Activated CD4-positive, alpha-beta T cell treated with anti-CD3 and anti-CD28 coated beads, Interleukin-10, Interleukin-2, amounts not matched to agents 100 ng/mL and 50 ng/mL, durations not matched to agents 16 hours and 8 hours (primary cell): ENCODE results near the gene HMG20A.

Source experiments
- DNase-seq: peaks from one replicate; pipeline ENCODE4 v3.0.0-alpha.2; 2020

Gene HMG20A

DNA sequence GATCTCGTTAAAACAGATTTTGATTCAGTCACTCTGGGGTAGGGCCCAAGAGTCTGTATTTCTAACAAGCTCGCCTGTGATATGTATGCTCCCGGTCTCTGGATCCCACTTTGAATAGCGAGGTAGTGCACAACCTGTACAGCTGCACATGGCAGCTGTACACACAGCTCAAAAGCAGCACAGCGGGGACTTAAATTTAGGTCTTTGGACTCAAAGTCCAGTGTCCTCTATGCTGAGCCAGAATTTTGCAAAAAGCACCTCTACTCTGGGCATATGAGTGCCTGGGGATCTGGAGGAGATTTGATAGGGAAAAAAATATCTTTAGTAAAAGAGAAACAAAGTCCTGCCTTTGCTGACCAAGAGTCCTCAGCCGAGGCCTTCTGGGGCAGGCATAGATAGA, 83.1 kb downstream of the HMG20A start:
- no peak for DNase-seq

DNA sequence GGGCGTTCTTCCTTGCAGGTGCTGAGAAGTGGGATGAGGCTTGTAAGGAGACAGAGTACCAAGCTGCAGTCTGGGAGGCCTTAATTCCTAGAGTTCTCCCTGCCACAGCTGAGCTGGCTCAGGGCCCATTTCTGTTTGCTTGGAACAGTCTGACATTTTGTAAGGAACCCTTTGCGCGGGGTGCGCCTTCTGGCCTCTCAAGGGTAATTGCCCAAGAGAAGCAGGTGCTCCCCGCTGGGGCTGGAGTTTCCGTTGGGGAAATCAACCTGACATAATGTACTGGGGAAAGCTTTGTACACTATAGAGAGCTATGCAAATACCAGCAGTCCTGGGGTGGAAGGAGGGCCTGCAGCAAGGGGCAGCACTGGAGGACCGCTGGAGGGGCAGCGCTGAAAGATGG, 83.6 kb downstream of the HMG20A start:
- no peak for DNase-seq

DNA sequence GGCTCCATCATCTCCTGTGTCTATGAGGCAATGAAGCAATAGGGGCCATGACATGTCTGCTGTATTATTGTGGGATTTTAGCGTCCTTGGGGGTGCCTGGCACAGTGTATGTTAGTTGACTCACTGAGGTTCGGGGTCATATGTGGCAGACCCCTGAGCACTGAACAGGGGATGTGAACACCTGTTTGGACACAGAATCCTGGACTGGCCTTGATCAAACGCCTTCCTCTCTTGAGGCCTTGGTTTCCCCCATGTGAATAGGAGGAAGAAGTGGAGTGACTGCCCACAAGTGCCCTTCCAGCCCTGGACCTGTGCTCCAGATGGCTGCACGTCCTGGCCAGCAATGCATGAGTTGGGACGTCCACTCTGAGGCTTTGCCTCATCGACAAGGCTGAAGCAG, 84.2 kb downstream of the HMG20A start:
- no peak for DNase-seq

DNA sequence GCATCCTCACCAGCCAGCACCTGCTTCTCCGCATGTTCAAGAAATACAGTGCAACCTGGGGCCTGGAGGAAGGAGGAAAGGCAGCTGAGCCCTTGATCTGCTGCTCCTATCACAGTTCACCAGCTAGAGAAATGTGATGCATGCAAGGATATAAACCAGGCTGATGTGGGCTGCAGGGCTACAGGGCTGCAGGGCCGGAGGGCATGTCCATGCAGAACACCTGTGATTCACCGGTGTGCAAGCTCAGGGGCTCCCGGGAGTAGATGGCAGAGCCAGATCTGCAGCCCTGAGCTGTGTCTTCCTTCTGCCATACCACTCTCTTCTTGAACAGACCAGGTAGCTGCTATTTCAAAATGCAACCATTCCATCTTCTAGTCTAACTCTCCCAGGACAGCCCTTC, 84.9 kb downstream of the HMG20A start:
- DNase-seq, result no peak

DNA sequence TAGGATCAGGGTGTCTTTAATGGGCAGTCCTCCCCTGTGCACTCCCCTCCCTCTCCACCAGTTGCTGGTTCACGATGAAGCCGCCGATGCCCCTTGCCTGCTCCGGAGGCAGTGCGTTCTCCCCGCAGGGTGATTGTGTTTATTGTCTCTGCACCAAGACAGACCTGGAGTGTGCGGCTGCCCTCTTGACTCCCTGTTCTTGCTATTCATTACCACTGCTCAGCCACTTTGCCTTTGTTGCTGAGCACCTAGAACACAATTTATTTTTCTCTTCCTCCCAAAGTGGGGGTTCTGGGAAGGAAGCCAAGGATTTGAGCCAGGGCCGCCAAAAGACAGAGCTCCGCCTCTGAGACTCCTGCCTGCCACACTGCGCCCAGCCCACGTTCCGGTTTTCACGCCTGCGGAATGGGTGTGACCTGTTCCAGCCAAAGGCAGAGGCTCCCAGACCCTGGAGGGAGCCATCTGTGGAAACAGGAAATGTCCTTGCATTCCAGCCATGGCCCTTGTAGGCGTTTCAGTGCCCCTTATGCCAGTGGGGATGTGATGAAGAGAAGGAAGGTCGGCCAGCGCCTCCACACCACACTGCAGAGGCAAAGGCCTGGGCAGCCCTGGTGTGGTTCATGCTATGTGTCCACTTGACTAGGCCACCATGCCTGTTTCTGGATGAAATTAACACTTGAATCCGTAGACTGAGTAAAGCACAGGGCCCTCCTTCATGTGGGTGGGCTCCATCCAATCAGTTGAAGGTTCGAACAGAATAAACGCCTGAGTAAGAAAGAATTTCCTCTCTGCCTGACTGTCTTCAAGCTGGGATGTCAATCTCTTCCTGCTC, 85.8 kb downstream of the HMG20A start:
- DNase-seq, result no peak

DNA sequence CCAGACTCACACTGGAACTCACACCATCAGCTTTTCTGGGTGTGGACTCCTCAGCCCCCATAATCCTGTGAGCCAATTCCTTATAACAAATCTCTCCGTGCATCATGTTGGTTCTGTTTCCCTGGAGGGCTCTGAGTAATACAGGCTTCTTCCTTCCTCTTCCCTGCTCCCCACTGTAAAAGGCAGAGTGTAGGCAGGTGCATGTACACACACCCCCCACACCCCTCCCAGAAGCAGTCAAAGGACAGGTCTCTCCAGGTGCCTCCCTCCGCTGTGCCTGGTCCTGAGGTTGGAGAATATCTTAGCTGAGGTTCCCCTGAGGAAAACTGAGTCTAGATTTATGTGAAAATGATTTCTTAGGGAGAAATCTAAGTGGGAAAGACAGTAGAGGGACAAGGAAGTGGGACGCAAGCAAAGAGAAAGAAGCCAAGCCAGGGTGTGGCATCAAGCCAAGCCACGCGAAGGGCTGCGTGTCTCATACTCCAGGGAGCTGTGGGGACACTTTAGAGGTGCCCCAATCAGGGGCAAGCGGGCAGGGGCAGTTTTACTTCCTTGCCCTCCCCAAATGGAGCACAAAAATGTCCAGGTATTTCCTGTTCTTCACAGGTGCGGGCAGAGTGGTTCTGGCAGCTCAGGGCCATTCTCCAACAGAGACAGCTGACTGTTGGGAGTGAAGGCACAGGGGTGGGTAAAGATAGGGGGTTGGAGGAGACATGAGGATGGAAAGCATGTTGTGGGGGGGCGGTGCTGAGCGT, 86.6 kb downstream of the HMG20A start:
- DNase-seq, result no peak

DNA sequence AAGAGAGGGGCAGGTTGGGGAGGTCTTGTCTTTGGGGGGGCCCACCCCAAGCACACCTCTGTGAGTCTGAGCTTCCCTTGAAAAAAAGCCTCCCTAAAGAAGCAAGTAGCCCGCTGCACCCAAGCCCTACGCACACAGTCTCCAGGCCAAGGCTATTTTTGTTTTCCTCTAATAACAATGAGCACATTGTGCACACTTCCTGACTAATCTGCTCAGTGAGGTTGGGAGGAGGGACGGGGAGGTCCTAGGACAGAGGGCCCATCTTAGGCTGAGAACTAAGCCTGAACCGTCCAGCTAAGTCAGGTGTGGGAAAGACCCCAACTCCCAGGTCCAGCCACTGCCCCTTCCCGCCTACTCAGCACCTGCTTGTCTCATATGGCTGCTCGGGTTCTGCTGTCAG, 87.2 kb downstream of the HMG20A start:
- no peak for DNase-seq

DNA sequence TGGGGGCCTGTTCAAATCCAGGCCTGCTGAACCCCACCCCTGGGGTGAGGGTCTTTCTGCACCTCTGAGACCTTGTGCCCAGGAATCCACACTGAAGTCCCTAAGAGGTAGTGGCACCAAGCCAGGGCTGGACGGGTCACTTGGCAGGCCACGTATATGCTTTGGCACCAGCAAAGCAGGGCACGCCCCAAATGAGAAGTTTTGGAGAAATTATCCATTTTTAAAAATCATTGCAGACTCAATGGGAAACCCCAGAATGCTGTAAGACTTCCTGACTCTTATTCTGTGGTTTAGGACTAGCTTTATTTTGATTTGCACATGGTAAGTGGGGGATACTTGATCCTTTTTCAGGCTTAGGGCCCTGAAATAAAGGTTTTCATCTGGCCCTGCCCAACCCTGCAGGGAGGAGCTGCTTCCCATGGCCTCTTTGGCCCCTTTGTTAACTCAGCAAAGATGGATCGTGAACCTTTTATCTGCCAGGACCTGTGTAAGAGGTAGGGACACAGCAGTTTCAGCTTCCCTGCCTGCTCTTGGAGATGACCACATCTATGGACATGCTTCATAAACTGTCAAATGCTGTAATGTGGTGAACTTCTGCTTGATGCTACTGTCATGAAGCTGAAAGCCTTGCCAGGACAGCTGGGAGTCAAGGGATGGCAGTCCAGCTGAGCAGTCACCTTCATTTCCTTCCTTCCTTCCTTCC, 88.0 kb downstream of the HMG20A start:
- no peak for DNase-seq

DNA sequence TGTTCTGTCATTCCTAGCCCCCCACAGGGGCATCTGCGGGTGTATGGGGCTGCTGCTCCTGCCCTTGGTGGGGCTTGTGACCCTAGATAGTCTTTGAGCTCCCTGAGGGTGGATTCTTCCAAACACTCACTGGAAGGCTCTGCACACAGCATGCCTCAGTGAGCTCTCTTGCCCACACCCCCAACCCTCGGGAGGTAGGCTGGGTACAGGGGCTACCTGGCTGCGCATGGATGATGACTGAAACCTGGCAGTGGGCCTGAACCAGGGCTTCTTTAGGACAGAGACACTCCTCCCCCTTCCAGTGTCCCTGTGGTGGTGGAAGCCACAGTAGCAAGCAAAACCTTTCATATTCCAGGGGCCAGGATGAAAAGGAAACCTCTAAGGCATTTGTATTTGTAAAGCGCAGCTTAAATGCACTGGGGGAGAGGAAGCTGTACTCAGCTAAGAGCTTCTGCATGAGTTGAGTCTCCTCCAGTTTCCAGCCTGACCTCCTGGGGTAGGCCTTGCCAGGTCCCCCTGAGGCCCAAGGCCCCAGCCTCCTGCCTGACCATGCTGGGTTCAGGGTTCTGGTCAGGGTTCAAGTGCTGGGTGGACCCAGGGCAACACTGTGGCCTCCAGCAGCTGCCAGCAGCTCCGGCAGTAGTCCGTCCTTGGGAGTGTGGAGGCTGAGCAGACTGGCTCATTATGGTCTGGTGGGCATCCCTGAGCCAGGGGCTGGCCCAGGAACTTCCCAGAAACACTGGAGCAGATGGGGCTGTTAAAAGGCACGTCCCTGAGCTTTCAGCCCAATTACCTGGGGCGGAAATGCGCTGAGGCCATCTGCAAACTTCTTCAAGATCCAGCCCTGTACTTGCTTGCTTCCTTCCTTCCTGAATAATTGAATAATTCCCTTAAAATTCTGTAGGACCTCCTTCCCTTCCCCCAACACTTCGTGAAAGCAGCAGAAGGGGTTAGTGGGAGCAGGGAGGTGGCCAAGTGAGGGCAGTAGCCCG, 89.7 kb downstream of the HMG20A start:
- DNase-seq, result no peak

DNA sequence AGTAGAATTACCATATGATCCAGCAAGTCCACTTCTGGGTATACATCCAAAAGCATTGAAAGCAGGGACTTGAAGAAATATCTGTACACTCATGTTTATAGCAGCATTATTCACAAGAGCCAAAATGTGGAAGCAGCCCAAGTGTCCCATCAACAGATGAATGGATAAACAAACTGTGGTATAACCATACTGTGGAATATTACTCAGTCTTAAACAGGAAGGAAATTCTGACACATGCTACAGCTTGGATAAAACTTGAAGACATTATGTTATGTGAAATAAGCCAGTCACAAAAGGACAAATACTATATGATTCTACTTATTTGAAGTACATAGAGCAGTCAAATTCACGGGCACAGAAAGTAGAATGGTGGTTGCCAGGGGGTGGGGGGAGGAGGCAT, 91.2 kb downstream of the HMG20A start:
- DNase-seq, result no peak

DNA sequence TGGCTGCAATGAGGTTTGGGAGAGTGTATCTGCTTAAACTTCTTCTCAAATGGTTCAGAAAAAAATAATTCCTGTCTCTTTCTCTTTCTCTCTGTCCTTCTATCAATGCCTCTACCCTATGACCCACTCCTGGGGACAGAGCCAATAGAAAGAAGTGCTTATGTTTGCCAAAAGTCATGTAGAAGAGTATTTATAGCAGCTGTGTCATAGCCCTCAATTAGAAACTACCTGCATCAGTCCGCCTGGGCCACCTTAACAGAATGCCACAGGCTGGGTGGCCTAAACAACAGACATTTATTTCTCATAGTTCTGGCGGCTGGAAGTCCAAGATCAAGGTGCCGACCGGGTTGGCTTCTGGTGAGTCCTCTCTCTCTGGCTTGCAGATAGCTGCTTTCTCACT, 92.5 kb downstream of the HMG20A start:
- no peak for DNase-seq

DNA sequence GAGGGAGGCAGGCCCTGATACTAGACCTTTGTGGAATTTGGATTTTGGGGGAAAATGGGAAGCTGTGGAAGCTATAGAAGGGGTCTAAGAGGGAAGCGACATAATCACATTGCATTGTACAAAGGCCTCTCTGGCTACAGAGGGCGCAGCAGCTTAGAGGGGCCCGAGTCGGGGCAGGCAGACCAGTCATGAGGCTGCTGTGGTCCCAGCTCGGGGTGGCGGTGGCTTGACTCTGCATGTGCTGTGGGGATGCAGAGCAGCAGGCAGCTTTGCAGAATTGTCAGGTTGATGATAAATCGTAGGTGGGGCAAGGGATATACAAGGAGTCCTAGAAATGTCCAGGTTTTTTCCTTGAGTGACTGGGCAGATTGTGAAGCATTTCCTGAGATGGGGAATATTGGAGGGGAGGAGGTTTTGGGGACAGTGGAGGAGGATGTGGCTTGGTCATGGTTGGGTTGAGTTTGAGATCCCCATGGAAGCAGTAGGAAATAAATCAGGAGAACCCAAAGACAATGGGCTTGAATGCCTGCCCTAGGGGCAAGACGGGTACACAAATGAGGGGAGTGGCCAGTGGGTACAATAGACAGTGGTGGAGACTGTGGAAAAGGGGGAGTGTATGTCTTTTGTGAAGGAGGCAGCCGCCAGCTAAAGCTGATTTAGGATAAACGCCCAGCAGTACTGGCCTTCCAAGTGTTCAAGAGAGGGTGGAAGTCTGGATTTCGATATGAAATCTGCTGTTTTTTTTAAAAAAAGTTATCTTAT, 94.1 kb downstream of the HMG20A start:
- DNase-seq, result no peak

DNA sequence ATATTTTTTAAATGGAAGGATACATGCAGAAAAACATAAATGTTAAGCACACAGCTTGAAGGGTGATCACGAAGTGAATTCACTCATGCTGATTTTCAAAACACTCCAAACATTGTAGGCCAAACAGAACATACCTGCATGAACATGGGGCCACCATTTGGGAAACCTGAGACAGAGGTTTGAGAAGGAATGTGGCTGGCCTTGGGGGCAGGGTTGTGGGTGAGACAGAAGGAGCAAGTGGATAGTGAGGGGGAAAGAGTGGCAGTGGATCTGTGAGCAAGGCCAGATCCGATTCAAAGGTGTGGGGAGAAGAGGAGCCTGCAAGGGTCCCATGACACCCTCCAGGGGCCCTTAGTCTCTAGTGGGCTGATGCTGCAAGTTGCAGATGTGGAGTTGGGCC, 94.9 kb downstream of the HMG20A start:
- no peak for DNase-seq

DNA sequence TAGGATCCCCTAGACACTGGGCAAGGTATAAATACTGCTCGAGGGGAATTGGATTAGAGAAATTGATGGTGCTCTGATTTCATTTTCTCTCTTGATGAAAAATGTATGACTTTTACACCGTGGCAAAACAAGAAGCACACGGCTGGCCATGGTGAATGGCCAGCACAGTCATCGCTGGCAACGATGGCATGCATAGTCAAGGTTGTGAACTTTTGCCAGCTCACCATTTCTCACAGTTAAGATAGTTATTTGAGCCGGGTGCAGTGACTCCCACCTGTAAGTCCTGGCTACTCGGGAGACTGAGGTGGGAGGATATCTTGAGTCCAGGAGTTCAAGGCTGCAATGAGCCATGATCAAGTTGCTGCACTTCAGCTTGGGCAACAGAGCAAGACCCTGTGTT, 95.4 kb downstream of the HMG20A start:
- DNase-seq, result no peak

DNA sequence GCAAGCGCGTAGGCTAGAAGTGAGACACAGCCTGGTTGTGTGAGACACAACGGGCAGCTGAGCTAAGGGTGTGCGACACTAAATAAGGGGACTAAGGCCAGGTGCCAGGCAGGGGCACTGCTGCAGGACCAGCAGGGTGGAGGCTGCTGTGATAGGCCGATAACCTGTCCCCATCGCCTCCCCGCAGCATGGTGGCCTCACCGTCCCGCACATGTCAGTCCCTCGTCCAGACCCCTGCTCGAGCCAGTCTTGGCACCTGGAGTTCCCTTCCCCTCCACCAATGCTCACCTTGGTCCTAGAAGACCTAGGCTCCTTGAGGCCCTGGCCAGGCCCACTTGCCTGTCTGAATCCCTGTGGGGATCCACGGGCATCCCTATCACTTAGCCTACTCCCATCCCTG, 96.1 kb downstream of the HMG20A start:
- no peak for DNase-seq

DNA sequence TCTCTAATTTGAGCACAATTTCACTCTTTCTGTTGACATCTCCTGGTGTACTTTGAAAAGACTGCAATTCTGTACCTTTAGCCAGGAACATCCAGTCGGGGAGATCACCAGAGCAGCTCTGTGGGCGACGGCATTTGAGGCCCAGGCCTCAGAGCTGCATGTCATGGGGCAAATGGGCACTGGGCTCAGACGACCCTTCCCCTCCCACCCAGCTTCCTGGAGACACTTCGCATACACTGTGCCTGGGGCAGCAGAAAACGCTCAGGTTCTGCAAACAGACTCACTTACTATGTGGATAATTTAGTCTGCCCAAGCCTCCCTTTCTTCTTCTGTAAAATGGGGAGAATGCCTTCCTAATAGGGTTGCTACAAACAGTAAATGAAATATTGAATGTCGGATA, 96.9 kb downstream of the HMG20A start:
- DNase-seq, result no peak

DNA sequence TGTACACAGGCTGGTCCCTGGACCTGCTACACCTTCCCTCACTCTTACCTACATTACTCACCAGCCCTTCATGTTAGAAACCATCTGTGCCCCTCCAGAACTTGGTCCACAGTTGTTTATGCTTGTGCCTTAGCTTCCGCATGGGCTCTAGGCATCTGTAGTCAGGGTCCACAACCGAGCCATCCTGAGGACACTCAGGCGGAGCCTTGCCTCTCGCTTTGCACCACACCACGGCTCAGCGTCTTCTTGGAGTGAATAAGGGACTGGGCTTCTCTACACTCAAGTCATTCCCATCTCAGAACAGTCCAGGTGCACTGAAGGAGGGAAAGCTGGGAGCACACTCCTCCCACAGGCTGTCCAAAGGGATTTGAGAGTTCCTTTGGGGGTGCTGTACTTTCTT, 97.8 kb downstream of the HMG20A start:
- DNase-seq, result no peak

DNA sequence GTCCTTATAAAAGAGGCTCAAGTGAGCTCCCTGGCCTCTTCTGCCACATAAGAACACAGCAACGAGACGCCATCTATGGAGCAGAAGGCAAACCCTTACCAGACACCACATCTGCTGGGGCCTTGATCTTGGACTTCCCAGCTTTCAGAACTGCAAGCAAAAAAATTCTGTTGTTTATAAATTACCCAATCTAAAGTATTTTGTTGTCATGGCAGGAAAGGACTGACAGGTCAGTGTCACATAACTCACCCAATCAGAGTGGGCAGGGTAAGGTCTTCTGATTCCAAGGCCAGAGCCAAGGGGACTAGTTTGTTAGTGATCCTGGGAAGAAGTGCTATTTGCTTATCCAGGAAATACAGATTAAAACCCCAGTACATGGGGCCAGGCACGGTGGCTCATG, 98.9 kb downstream of the HMG20A start:
- no peak for DNase-seq

DNA sequence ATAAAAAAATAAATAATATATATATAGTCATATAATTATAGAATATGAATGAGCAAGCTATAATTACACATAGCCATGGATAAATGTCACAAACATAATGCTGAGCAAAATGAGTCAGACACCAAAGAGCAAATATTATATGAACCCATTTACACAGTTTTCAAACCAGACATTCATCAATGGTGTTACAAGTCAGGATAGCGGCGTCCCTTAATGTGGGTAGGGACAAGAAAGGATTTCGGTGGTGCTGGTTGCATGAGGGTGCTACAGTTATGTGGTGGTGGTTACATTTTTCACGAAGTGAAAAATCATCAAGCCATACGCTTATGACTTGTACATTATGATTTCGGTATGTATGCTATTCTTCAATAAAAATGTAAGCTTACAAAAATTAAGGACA, 100.5 kb downstream of the HMG20A start:
- DNase-seq, result no peak

DNA sequence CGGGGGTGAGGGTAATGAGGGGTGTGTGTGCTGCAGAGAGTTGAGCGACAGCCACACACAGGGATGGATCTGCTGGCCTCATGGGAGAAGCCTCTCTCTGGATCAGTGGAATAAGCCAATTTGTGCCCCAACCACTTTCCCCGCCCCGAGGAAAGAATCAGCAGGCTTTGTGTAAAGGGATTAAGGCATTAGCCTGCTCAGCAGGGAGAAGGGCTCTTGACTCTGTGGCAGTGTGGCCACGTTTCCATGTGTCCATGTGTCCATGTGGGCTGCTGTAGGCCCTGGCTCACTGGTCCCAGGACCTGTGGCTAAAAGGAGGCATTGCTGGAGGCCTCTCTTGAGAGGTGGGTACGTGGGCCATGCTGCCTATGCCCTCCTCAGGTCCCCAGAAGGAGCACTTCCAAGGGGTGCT, 104.7 kb downstream of the HMG20A start:
- DNase-seq, result no peak

DNA sequence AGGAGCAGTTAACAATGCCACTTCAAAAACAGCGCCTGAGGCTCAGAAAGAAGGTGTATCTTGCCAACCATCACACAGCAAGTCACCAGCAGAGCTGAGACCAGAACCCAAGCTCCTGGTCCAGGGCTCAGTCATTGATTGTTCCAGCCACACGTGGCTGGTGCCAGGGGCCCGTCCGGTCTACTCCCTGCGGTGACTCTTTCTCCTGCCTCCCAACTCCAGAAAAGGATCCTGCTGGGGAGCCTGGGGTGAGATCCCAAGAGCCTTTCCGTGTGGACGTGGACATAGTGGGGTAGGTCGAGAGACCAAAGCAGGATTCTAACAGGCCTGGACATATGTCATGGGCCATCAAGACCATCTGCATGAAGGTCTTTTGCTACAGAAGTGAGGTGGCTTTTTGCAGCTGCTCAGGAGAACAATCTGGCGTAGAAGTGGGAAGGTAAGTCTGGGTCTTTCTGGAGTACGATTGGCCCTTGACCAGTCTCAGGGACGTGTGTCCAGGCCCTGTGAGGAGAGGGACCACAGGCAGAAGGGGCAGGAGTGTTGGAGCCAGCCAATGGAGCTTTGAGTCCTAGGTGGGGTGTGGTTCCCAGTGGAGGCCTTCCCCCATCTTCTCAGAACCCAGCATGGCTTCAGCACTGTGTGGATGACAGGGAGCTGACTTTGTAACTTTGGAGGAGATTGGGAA, 105.4 kb downstream of the HMG20A start:
- DNase-seq, result no peak
